C4-2B (cell line): Measurements from ENCODE around the gene FGD4.
A peak's percentile ranks its signal among the peaks of the same experiment; 100 is the strongest.

Experiments used
- H3K27ac ChIP-seq: fragments of 450-650 bp; 2 replicates; pipeline ENCODE4 v1.5.1; 2017
- CTCF ChIP-seq: fragments of 450-650 bp; conservative IDR thresholded peaks from 2 replicates; pipeline ENCODE4 v1.5.1; 2017; ENCODE audit warnings: mild to moderate bottlenecking
- ZFX ChIP-seq: fragments of 450-650 bp; IDR thresholded peaks from 2 replicates; pipeline ENCODE4 v1.6.1; 2017

Gene FGD4

DNA sequence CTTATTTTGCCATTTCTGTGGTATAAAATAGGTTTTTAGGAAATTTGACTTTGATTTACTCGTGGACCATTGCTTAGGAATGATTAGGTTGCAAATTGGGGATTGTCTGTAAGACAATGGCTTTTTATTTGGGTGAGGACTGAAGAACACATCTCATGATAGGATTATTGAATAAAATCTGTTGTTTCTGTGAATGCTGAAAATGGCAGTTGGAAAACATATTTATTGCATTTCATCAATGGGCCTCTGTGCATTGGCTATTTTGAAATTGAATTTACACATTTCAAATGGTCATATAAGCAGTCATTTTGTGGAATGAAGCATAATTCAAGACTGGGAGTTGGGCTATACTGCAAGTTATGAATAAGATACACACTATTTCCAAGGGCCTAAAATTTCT, 46.0 kb downstream of the FGD4 start:
- H3K27ac ChIP-seq, result no peak overlapping the region
- no peak for TF ChIP-seq ZFX
- TF ChIP-seq CTCF, result no peak

GRCh38 chr12:32446316-32447119, 47.2 kb downstream of the FGD4 start:
- peak overlapping the region; percentile 45 for H3K27ac ChIP-seq
- TF ChIP-seq CTCF (no peak), ZFX (no peak)

DNA sequence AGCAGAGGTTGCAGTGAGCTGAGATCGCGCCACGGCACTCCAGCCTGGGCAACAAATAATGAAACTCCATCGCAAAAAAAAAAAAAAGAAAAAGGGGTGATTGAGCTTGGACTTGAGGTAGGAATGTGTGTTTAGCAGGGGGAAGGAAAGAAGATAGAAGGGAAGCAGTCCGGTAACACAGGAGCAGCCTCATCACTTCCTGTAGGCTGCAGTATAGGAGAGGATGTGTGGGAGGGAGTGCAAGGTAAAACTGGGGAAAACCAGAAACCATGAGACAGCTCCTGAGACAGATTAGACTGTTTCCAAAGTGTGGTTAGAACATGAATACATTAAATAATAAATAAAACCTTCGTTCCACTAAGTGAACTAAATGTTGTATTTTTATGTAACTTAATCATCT, 49.2 kb downstream of the FGD4 start:
- TF ChIP-seq CTCF, result no peak
- no peak for TF ChIP-seq ZFX
- no peak overlapping the region for H3K27ac ChIP-seq

- TF ChIP-seq ZFX, result no peak
- TF ChIP-seq CTCF, result no peak
- H3K27ac ChIP-seq, result no peak overlapping the region
Measured at GRCh38 chr12:32450363-32450762, 51.0 kb downstream of the FGD4 start.

DNA sequence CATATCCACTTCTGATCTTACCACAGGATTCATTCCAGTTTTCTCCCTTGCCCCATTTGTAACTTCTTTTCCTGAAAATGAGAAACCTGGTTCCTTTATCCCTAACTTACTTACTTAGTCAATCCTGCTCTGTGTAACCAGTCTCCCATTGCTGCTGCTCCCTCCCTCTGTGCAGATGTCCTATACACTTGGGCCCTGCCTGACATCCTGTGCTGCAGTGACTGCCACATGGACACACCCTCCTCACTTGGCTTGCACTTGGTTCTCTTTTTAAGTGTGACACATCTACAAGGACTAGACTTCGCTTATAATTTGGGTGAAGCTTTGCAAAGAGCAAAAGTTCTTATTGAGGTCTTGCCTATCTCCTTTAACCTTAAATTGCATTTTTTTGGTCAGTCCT, 51.4 kb downstream of the FGD4 start:
- no peak overlapping the region for H3K27ac ChIP-seq
- TF ChIP-seq CTCF, result no peak

DNA sequence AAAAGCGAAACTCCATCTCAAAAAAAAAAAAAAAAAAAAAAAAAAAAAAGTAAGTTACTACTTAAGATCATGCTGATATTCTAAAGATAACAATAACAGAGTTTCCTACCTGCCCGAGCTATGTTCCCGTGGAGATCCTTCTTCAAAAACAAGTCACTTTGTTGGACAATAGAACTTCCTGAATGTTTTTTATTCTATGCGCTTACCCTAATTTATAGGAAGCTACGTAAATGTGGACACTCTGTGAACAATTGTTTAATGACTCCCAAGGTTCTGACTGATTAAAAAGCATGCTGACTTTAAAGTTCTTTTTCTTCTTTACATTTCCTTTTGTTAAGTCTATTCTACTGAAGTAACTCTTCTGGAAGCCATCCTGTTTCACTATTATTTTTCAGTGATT, 52.5 kb downstream of the FGD4 start:
- no peak overlapping the region for H3K27ac ChIP-seq

More for the DNA sequence above, 52.5 kb downstream of the FGD4 start:
- no peak for TF ChIP-seq ZFX
- TF ChIP-seq CTCF, result no peak
